CD4-positive, alpha-beta T cell treated with Interferon gamma for 1 hour (primary cell): Measurements from ENCODE around the gene IL16.

ENCODE experiments used
- DNase-seq: peaks from one replicate; pipeline ENCODE4 v3.0.0-alpha.2; 2020

Gene IL16

DNA sequence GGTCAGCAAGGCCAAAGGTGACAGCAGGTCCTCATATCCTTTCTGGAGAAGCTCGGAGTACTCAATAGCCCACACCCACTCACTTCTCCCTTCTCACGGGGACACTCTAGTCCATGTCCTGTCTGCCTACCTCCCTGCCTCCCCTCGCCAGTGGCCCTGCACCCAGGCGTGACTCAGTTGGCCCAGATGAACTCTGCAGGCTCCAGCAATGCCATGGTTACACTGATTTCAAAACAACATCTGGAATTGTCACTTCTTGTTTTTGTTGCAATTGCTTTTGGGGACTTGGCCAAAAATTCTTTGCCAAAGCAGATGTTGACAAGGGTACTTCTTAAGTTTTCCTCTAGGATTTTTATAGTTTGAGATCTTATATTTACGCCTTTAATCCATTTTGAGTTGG, 13.0 kb downstream of the IL16 start:
- DNase-seq: no peak

DNA sequence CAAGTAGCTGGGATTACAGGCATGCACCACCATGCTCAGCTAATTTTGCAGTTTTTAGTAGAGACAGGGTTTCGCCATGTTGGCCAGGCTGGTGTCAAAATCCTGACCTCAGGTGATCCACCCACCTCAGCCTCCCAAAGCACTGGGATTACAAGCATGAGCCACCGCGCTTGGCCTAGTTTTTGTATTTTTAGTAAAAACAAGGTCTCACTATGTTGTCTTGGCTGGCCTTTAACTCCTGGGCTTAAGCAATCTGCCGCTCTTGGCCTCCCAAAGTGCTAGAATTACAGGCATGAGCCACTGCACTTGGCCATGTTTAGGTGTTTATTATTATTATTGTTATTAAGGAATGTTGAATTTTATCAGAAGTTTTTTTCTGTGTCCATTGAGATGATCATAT, 14.7 kb downstream of the IL16 start:
- no peak for DNase-seq

DNA sequence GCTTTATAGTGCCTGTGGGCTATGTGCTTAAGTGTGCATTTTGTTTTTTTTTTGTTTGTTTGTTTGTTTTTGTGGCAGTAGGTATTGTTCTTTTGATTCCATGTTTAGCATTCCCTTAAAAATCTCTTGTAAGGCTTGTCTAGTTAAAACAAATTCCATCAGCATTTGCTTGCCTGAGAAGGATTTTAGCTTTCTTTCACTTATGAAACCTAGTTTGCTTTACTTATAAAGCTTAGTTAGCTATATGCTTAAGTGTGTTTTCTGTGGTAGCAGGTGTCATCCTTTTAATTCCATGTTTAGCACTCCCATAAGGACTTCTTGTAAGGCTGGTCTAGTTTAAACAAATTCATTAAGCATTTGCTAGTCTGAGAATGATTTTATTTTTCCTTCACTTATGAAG, 17.3 kb downstream of the IL16 start:
- DNase-seq: no peak

- DNase-seq: no peak
Measured at GRCh38 chr15:81215531-81215930, 18.9 kb downstream of the IL16 start.

GRCh38 chr15:81215983-81216382, 19.3 kb downstream of the IL16 start:
- DNase-seq: no peak

GRCh38 chr15:81216422-81216821, 19.7 kb downstream of the IL16 start:
- DNase-seq: no peak

DNA sequence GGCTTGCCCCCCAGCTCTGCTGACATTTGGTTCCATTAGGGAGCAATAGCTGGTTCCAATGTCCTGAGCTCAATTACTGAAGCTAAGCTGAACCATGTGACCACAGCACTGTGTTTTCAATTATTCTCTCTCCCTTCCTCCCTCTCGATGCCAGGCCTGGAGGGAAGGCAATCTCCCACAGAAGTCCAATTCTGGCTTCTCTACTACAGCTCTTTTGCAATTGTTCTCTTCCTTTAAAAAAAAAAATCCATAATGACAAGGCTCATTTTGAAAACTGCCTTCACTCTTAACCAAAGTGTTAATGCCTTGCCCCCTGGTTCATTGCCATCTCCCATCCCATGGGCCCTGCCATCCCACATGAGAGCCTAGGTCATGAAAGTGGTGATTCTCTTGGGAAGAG, 24.8 kb downstream of the IL16 start:
- DNase-seq: no peak

DNA sequence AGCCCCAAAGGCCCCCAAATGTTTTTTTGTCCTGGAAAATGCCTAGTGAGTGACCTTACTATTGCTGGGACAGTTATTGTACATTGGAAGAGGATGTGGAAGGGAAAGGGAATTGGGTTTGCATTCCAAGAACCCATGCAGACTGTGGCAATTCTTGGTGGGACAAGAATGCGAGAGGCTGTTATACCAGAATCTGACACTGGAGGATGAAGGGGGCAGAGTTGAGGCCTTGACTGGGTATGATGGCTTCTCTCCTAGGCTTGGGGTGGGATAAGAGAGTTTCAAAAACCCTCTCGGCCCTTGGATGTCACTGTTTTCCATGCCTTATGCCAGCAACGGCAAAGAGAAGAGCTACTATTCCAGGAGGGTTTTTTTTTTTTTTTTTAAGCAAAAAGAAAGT, 25.3 kb downstream of the IL16 start:
- DNase-seq: no peak

GRCh38 chr15:81223346-81223971, 26.8 kb downstream of the IL16 start:
- DNase-seq: no peak

- no peak for DNase-seq
Measured at GRCh38 chr15:81224232-81224631, 27.6 kb downstream of the IL16 start.

GRCh38 chr15:81225161-81225671, 28.5 kb downstream of the IL16 start:
- no peak for DNase-seq

- DNase-seq: no peak
Measured at GRCh38 chr15:81227716-81228115, 31.0 kb downstream of the IL16 start.

GRCh38 chr15:81229586-81229985, 32.9 kb downstream of the IL16 start:
- no peak for DNase-seq

DNA sequence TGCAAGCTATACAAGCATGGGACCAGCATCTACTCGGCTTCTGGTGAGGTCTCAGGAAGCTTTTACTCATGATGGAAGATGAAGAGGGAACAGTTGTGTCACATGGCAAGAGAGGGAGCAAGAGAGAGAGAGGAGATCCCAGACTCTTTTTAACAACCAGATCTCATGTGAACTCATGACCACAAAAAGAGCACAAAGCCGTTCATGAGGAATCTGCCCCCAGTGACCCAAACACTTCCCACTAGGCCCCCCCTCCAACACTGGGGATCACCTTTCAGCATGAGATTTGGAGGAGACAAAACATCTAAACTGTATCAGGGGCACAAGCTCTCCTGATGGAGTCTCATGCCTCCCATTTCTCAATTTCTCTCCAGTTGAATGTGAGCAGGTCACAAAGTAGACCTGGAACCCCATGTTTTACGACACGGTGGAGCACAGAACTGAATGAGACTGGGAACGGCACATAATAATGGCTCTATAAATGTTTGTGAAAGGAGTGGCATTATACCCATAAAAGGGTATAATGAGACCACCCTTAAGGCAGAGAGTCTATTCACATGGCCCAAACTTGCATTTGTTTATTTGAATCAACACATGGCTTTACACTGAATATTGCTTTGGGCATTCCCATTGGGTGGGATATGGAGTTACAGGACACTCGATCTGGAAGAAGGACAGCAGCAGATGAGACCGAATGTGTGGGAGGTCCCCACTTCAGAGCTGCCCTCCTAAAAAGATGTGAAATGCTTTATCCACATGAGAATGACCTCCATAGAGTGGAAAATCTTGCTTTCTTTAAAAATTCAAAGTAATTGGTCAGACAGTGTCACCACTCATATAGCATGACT, 38.8 kb downstream of the IL16 start:
- DNase-seq: no peak

GRCh38 chr15:81239190-81239589, 42.5 kb downstream of the IL16 start:
- no peak for DNase-seq

DNA sequence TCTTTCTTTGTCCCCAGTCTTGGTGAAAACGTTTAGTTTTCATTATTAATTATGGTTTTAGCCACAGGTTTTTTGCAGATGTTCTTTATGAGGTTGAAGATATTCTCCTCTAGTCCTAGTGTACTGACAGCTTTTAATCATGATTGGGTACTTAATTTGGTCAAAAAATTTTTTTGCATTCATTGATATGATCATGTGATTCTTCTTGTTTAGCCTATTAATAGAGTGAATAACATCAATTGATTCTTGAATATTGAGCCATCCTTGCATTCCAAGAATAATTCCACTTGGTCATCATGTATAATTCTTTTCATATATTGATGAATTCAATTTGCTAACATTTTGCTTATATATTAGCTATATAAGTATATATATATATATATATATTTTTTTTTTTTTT, 46.1 kb downstream of the IL16 start:
- no peak for DNase-seq

- DNase-seq: no peak
Measured at GRCh38 chr15:81244306-81244705, 47.6 kb downstream of the IL16 start.

- DNase-seq: no peak
Measured at GRCh38 chr15:81253846-81254245, 57.2 kb downstream of the IL16 start.

- no peak for DNase-seq
Measured at GRCh38 chr15:81254277-81254915, 57.7 kb downstream of the IL16 start.

- DNase-seq: no peak
Measured at GRCh38 chr15:81254916-81255290, 58.2 kb downstream of the IL16 start.

DNA sequence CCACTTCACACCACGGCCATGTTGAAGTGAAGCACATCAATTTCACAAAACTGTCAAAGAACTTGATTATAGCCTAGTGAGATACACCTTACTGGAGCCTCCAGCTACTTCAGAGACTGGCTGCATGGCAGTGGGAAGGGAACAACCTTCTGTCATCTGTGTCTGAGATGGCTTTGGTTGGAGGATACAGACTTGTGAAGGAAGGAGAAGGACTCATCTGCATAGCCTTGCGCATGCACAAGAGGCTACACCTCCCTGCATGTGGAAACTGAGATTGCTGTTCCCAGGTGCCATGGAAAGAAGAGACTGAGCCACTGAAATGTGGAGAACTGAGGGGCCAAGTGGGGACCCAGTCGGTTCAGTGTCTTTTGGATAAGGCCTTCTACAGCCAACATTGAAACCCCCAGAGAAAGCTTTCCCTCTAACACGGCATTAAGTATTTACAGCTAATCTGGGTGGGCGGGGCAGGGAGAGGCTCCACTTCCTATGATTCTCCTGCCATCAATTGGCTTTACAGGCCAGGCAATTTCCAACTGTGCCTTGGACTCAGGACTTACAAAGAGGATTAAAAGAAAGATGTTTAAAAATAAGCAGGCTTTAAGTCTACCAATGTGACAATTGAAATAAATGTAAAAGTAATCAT, 58.8 kb downstream of the IL16 start:
- no peak for DNase-seq

GRCh38 chr15:81255958-81256320, 59.3 kb downstream of the IL16 start:
- DNase-seq: no peak

- no peak for DNase-seq
Measured at GRCh38 chr15:81256916-81257315, 60.2 kb downstream of the IL16 start.

DNA sequence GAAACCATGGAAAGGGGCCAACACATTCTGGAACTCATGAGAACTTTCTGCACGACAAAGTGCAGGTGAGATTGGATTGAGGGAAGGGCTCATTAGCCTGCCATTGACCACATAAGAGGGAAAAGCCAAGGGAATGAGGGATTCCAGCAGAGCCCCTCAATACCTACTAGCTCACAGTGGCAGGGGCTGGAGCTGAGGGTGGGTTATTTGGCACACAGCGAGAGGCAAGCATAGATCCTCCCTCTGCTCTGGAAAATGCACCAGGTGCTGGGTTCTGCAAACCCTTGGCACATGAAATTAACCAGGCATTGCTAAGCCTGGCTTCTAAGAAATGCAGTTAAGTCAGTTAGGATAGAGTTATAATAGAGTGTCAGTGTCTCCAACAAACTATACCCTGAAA, 60.8 kb downstream of the IL16 start:
- DNase-seq: no peak
